NCI-H446 (cell line): ENCODE results near the gene MLH3.
"Not testable (repeated sequence)": the region's sequence is repeated elsewhere in the genome, so short reads cannot be mapped to it uniquely, and the experiment has no call there.

Source experiments
- DNase-seq, 2 experiments: peaks; one replicate each; lab custom pipeline; 2025; lab: John Stamatoyannopoulos, UW

The MLH3 gene

GRCh38 chr14:75025876-75026275, 25.4 kb downstream of the MLH3 start:
- no peak for DNase-seq

- DNase-seq: no peak
These were observed 26.2 kb downstream of the MLH3 start for GRCh38 chr14:75025082-75025481.

- DNase-seq: no peak
These were observed 28.2 kb downstream of the MLH3 start for GRCh38 chr14:75023108-75023507.

- peak in 1 of 2 experiments; percentile 7 for DNase-seq
These were observed 28.6 kb downstream of the MLH3 start for GRCh38 chr14:75022655-75023054.

GRCh38 chr14:75018694-75019093, 32.6 kb downstream of the MLH3 start:
- DNase-seq: no peak

GRCh38 chr14:75016815-75017214, 34.5 kb downstream of the MLH3 start:
- no peak for DNase-seq

GRCh38 chr14:75015496-75015895, 35.8 kb downstream of the MLH3 start:
- DNase-seq: no peak

GRCh38 chr14:75013290-75013689, 38.0 kb downstream of the MLH3 start:
- no peak for DNase-seq

- DNase-seq: no peak
These were observed 39.8 kb downstream of the MLH3 start for GRCh38 chr14:75011356-75011994.

- no peak for DNase-seq
These were observed 40.7 kb downstream of the MLH3 start for GRCh38 chr14:75010472-75011093.

- DNase-seq: no peak
These were observed 42.1 kb downstream of the MLH3 start for GRCh38 chr14:75009176-75009575.

- no peak for DNase-seq
These were observed 45.9 kb downstream of the MLH3 start for GRCh38 chr14:75005357-75005756.

- no peak for DNase-seq
These were observed 47.8 kb downstream of the MLH3 start for GRCh38 chr14:75003250-75004027.

GRCh38 chr14:75002392-75003249, 48.6 kb downstream of the MLH3 start, which contains the start of gene EIF2B2:
Gene EIF2B2 (plus strand): TSS chr14:75002921. CDS start chr14:75002991, 70 bp downstream.
- DNase-seq: peak; percentile 89 to 97

- no peak for DNase-seq
These were observed 49.4 kb downstream of the MLH3 start for GRCh38 chr14:75001899-75002298.

GRCh38 chr14:75001261-75001660, 50.0 kb downstream of the MLH3 start:
- no peak for DNase-seq

- DNase-seq: not testable (repeated sequence)
These were observed 55.5 kb downstream of the MLH3 start for GRCh38 chr14:74995781-74996180.

GRCh38 chr14:74994182-74994581, 57.1 kb downstream of the MLH3 start:
- DNase-seq: not testable (repeated sequence)

- DNase-seq: no peak
These were observed 62.3 kb downstream of the MLH3 start for GRCh38 chr14:74988993-74989392.

- no peak for DNase-seq
These were observed 63.1 kb downstream of the MLH3 start for GRCh38 chr14:74988131-74988530.

- DNase-seq: no peak
These were observed 65.5 kb downstream of the MLH3 start for GRCh38 chr14:74985806-74986205.

GRCh38 chr14:74985028-74985310, 66.3 kb downstream of the MLH3 start:
- no peak for DNase-seq
